HL-60/S4 treated with phorbol 12-myristate 13-acetate at 8.2 ng/mL for 4 days and 3 days (cell line): ENCODE measurements around the gene GYG2.
"Not testable (repeated sequence)": the region's sequence is repeated elsewhere in the genome, so short reads cannot be mapped to it uniquely, and the experiment has no call there.

Experiments
- in situ Hi-C: fragments of 300-500 bp; cut with MboI; formaldehyde crosslinking; loops from 2 replicates; pipeline ENCODE4 v1.15.0; 2022; ENCODE audit warnings: low sequenced_read_pairs

Gene GYG2

DNA sequence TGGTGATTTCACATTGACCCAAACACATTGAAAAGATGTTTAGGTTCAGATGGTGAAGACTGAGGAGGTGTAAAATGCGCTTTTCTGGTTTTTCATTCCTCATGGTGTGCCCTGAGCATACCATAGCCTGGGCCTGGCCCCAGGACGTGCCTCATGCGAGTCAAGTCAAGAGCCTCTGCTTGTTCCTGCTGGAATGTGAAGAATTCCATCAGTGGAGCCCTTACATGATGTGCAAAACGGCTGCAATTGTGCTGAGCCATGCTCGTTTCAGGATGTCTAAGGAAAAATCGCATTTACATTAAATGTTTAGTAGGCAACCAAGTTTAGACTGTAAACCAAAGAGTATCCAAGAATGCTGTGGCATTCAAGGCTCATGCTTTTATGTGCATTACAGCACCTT is 34.9 kb downstream of the GYG2 start:
- in situ Hi-C loops: no loop called here

DNA sequence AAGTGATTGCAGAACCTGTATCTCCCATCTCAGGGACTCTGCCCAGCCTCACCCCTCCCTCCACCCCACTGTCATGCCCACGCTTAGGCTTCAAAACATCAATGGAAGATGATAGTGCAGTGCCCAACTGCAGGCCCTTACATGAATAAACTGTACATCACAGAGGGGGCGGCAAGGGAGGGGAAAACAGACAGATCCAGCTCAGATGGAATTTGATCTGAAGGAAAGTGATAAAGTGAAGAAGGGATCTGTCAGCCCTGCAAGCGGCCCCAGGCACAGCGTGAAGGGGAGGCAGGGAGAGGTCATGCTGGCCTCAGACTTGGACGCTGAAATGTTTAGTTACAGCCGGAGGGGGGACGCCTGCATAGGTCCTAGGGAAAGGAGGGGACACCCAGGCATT is 38.5 kb downstream of the GYG2 start:
- in situ Hi-C loops: no loop called here

DNA sequence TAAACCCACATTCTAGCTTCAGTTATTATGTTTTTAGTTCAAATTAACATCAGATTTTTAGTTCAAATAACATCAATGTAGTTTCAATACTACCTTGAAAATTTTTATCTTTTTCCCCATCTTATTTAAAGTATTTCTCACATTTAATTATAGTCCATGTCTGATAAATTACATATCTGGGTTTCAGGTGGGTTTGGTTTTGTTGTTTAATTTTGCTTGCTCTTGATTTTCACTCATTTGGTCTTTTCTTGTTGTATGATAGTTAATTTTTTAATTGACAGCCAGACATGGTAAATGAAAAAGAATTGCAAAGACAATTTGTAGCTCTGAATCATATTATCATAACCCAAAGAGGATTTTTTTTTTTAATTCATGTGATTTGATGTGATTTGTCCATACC is 41.9 kb downstream of the GYG2 start:
- in situ Hi-C loops: no loop called here

DNA sequence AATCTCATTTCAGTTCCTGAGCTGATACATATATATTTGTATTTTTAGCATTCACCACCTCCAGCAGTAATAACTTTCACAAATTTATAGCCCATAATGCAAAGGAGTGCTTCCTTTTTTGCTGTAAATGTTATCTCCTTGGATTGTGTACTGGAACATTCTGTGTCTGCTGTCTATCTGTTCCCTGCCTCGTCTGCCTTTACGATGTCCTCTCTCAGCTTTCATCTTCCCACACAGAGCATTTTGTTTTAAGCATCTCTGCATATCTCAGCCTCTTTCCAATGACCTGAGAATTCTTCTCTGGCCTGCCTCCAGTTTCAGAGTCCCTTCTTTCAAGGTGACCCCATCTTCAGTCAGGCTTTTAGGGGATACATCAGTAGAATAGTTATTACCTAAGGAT is 43.1 kb downstream of the GYG2 start:
- in situ Hi-C loops: no loop called here

DNA sequence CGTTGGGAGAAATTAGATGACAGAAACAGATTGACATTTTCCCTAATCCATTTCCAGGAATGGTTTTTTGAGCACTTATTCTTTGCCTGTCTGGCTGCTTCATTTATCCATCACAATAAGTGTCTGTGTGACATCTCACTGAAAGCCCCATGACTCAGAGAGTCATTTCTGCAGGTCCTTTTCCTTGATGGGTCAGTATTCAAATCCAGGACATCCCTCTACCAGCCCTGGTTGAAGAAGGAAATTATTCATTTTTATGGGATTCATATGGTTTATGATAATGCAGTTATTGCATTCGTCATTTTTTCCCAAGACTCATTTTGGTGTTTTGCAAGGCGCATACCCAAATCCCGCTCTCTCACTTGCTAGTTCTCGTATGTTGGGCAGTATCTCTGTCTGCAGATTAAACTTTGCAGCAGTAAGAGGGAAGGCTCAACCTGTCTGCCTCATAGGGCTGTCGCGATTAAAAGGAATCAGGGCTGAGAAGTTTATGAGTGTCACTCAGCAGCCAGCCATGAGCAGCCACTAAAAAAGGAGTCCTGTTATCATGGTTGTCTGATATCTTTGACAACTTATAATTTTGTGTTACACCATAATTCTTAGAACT is 44.0 kb downstream of the GYG2 start:
- in situ Hi-C loops: no loop called here

DNA sequence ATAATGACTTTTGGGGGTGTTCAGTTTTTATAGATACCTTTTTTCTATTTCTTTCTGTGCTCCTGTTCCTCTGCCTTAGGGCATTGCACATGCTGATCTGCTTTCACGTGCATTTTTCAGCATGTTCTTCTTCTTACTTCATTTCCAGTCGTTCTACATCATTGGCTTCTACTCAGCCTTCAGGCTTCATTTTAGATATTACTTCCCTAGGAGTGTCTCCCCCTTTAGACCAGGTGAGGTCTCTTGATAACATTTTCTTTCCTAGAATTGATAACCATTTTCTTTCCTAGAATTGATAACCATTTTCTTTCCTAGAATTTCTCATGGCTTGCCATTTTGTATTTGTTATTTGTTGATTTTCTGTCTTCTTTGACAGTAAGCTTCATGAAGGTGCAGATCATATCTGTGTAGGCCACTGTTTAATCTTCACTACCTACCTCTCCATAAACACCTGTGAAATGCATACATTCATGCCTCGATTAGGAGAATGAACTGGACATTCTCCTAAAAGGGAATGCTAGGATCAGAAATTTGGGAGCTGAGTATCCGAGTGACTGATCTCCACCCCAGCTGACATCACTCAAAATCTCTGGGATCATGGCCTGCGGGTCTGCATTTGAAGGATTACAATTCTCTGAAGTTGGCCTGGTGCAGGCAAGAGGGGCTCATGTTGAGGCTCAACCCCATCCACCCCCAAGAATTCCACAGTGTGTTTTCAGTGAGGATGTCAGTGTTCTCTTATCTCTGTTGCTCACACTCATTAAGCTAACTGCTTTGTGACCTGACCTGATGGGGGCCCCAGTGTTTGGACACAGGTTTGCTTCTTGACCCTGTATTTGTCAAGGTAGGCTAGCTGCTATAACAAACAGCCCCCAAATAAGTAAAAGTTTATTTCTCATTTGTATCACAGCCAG is 45.7 kb downstream of the GYG2 start:
- in situ Hi-C loops: no loop called here

DNA sequence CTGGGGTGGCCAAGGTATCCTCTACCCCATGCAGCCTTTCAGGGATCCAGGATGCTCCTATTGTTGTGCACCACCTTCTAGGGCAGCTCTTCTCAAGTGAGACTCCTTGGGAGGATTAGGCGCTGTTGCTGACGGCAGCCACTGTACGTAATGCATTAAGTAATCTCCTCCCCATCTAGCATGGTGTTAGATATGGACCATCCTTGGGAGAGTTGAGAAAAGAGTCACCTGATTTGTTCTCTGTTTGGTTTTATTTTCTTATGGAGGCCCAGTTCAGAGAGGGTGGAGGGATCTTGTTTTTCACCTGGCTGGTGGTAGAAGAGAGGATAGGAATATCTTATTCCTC is 46.4 kb downstream of the GYG2 start:
- in situ Hi-C loops: no loop called here

DNA sequence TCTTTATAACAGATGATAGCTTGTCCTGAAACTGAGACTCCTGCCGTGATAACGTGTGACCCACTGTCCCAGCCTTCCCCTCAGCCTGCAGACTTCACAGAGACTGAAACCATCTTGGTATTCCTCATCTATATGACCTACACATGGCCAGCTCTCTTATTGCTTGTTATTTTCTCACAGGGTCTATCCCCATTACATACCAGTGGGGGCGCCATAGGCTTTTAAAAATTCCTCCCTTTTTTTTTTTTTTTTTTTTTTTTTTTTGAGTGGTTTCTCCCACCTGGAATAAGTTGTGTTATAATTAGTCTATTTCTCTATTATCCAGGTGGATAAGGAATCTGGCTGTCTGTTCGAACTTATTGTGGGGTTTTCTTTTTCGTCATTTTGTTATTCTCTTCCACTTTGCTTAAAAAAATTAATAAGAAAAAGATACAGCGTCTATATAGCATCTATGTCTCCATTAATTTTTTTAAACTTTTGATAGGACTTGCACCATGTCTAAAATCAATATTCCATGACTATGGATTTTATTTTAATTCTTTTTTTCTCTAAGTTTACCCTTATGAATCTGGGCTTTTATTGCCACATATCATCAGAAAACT is 47.2 kb downstream of the GYG2 start:
- in situ Hi-C loops: no loop called here

DNA sequence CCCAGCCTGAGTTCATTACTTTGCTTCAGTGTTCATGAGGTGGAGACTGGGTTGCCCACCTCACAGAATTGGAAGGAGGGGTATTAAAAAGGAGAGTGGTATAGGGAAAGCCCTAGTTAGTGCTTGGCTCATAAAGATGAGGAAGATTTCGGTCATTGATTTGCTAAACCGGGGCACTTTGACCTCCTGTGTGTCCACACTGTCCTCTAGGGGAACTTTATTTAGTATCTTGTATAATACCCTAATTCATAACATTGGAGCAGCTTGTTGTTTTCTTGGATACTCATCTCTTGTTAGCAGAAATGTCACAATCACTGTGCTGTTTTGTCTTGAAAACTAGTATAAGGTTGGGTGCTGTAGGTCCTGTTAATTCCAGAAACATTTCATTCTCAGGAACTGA is 49.8 kb downstream of the GYG2 start:
- in situ Hi-C loops: no loop called here

DNA sequence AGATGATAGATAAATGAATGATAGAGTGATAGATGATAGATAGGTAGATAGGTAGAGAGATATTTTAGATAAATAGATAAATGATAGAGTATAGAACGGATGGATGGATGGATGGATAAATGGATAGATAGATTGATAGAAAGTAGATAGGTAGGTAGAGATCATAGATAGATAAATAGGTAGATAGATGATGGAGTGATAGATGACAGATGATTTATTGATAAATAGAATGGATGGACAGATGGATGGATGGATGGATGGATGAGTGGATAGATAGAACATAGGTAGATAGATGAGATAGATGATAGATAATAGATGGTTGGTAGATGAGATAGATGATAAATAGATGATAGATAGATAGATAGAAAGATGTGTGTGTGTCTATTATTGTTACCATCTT is 50.9 kb downstream of the GYG2 start:
- in situ Hi-C loops: no loop called here

DNA sequence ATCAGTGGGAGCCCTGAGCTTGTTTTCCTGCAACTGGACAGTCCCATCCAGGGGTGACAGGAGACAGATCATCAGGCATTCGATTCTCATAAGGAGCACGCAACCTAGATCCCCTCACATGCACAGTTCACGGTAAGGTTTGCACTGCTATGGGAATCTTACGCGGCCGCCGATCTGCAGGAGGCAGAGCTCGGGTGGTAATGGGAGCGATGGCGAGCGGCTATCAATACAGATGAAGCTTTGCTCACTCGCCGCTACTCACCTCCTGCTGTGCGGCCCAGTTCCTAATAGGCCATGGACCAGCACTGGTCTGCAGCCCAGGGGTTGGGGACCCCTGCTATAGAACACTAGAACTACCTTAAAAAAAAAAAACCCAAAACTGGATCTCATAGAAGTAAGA is 55.0 kb downstream of the GYG2 start:
- in situ Hi-C loops: no loop called here

DNA sequence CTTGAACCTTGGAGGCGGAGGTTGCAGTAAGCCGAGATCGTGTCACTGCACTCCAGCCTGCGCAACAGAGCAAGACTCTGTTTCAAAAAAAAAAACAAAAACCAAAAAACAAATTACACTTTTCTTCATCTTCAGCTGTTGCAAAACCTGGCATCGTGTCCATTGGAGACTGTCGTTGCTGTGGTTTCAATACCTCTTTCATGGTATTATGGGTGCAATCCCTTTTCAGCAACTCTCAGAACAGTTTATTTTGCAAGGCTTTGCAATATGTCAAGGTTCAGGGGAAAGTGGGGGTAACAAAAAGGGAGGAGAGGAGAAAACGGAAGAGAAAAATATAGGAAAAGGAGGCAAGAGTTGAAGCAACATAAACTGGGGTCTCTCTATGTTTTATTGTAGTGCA is 59.6 kb downstream of the GYG2 start:
- in situ Hi-C loops: no loop called here

DNA sequence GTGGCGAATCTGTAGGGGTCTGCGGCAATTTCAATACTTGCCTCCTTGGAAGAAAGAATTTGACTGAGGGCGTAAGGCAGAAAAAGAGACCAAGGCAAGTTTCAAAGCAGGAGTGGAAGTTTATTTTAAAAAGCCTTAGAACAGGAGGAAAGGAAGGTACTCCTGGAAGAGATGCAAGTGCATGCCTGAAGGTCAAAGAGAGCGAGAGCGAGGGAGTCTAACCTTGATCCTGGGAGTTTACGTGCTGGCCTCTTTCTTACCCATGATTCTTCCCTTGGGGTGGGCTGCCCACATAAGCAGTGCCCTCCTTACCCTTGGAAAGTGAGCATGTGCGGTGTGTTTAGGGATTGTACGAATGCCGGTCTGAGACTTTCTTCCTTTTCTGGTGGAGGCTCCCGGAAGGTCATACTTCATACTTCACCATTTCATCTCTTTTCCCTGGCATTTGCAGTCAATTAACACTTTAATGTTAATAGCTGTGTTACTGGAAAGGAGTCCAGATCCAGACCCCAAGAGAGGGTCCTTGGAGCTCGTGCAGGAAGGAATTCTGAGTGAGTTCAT is 60.4 kb downstream of the GYG2 start:
- in situ Hi-C loops: no loop called here

DNA sequence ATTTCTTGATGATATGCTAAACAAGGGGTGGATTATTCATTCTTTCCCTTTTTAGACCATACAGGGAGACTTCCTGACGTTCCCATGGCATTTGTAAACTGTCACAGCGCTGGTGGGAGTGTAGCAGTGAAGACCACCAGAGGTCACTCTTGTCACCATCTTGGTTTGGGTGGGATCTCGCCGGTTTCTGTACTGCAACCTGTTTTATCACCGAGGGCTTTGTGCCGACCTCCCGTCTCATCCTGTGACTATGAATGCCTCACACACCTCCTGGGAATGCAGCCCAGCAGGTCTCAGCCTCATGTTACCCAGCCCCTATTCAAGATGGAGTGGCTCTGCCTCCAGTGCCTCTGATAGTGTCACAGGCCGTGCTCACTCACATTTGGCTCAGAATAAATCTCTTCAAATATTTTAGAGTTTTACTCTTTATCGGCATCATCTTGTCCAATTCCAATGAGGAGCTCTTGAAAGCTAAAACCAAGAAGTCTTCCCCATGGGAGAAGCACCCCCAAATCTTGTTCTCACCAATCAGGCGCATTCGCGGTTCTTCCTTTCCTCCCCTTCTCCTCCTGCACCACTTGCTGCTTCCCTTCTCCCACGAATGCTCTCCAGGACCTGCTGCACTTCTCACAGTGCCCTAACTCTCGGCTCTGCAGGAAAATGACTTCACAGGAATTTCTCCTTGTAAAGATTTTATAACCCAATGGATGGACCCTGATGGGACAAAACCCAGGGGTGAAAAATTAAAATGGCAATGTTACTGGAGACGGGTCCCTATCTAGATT is 61.2 kb downstream of the GYG2 start:
- in situ Hi-C loops: not testable (repeated sequence)

DNA sequence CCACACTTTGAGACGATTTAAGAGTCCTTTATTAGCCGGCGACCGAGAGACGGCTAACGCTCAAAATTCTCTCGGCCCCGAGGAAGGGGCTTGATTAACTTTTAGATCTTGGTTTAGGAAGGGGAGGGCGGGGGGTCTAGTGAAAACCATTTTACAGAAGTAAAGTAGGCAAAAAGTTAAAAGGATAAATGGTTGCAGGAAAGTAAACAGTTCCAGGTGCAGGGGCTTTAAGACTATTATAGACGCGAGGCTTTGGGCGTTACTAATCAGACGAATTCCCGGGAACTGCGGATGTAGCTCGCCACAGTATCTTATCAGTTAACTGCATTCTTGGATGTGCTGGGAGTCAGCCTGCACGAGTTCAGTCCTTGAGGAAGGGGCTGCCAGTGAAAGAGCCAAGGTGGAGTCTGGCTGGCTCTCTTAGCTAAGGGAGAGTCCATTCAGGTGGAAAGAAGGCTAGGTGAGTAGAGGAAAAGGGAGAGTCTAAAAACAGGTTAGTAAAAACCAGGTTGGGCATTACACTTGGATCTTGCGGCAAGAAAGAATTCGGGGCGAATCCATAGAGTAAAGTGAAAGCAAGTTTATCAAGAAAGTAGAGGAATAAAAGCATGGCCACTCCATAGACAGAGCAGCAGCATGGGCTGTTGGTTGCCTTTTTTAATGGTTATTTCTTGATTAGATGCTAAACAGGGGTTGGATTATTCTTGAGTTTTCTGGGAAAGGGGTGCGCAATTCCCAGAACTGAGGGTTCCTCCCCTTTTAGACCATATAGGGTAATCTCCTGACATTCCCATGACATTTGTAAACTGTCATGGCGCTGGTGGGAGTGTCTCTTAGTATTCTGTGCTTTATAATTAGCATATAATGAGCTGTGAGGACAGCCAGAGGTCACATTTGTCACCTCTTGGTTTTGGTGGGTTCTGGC is 62.1 kb downstream of the GYG2 start:
- in situ Hi-C loops: not testable (repeated sequence)

DNA sequence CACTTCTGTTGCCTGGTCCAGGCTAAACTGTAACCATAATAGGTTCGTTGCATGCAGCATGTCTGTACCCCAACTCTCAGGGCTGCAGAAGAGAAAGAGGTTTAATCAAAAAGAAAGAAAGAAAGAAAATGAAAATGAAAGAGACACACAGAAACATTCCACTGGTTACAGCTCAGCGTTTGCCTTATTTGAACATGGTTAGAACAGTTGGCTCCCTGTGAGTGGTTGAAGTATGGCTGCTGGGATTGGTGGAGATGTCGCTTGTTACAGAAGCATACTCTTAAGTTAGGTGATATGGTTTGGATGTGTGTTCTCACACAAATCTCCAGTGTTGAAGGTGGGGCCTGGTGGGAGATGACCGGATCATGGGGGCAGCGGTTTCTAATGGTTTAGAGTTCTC is 64.1 kb downstream of the GYG2 start:
- in situ Hi-C loops: no loop called here

DNA sequence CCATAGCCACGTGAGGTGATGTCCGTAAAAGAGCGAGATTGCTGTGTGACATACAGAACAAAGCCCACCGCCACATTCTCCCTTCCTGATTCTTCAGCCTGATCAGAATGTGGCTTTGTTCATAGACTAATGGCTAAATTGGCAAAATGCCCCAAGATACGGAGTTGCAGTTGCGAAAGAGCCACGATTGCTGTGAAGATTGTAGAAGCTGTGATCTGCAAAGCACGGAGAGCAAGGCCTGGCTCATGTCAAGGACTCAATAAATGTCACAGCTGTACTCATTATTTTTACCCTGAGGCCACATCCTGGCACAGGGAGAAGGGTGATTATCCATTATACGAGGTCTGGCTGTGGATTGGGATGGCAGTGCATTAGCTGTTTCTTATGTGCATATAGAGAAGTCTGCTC is 66.2 kb downstream of the GYG2 start:
- in situ Hi-C loops: no loop called here

DNA sequence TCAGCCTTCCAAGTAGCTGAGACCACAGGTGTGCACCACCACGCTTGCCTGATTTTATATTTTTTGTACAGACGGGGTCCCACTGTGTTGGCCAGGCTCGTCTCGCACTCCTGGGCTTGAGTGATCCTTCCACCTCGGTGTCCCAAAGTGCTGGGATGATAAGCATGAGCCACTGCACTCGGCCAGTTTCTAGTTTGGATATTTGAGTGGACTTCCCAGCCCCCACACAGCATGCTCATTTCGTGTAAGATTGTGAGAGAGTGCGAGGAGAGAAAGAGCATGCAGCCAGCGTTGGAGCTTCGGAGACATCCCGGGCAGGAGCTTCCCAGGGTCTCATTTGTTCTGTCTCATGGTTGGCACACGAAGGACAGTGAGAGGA is 68.6 kb downstream of the GYG2 start:
- in situ Hi-C loops: no loop called here

DNA sequence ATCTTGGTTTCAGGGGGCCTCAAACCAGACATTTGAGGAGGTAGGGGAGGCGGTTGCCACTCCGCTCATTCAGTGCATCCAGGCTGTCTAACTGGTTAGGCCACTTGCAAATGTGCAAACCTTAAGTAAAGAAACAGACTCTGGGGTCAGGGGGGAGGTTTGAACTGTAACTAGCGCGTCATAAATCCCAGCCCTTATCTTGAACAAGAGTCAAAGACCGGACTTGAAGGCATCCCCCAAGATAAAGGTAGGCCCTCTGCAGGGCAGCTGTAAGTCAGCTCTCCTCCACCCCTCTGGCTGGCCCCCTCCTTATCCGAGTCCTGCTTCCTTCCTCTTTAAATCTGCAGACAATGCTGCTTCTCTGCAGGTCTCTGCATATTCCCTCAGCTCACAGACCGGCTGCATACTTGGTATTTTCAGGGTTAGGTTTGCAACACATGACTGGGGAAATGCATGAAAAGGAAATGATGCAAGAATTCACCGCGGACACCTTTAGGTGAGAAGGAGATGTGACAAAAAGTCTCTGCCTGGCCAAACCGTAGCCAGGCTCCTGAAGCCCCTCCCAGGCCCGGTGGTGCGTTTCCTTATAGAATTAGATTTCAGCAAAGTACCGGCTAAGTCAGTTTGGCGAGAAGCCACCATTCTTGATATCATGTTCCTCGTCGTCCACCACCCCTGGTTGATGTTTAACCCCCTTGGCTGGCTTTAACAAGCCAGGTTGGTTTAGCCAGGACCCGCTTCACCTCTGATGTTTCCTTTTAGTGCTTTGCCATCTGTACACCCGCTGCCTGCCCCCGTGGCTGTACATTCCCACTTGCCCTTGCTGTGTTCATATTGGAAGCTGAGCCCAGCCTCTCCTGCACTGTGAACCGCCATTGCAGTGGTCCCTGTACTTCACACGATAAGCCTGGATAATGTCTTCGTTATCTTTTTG is 69.2 kb downstream of the GYG2 start:
- in situ Hi-C loops: not testable (repeated sequence)
